Esophagus muscularis mucosa (tissue), 4 donors: ENCODE data around the gene IP6K3. TPM values are rescaled to one million over a fixed set of nuclear protein-coding genes. Genes with fewer than 3 reads are reported as not detected.
A peak's percentile ranks its signal among the peaks of the same experiment; 100 is the strongest.

Experiments
- DNase-seq: peaks from one replicate; pipeline ENCODE4 v3.0.0-alpha.2; 2017; ENCODE audit errors: extremely low spot score
- H3K27ac ChIP-seq, 4 donors: fragments of 200-600 bp; sonication (generic); replicated peaks in 1 of 4; 1 replicate in 3 of 4; 2 replicates in 1 of 4; pipeline ENCODE4 v1.5.1; 2016 to 2019; ENCODE audit warnings: mild to moderate bottlenecking in 1 of 4
- H3K27me3 ChIP-seq, 4 donors: fragments of 200-600 bp; sonication (generic); one replicate each; pipeline versions ENCODE4 v1.5.1 to v1.6.0; 2016 to 2019
- H3K36me3 ChIP-seq, 4 donors: fragments of 200-600 bp; sonication (generic); one replicate each; pipeline ENCODE4 v1.5.1; 2016 to 2019
- H3K4me1 ChIP-seq, 4 donors: fragments of 200-600 bp; sonication (generic); one replicate each; pipeline ENCODE4 v1.5.1; 2016 to 2019
- H3K4me3 ChIP-seq, 4 donors: fragments of 200-600 bp; sonication (generic); 1 replicate in 2 of 4; 2 replicates in 2 of 4; pipeline ENCODE4 v1.5.1; 2016 to 2019; ENCODE audit warnings: mild to moderate bottlenecking in 4 of 4, moderate library complexity in 1 of 4
- H3K9me3 ChIP-seq, 4 donors: fragments of 200-600 bp; sonication (generic); 1 replicate in 3 of 4; 2 replicates in 1 of 4; pipeline ENCODE4 v1.5.1; 2016 to 2019
- EP300 ChIP-seq: sonication (generic); formaldehyde crosslinking; IDR thresholded peaks from one replicate; pipeline ENCODE4 v1.6.1; 2017; ENCODE audit warnings: antibody characterized with exemption
- POLR2A ChIP-seq: fragments of 450-650 bp; IDR thresholded peaks from one replicate; pipeline ENCODE4 v1.6.1; 2017; ENCODE audit warnings: antibody characterized with exemption, moderate library complexity, mild to moderate bottlenecking, low read depth
- POLR2AphosphoS5 ChIP-seq, 2 donors: sonication (generic); formaldehyde crosslinking; IDR thresholded peaks; one replicate each; pipeline ENCODE4 v1.6.1; 2017; ENCODE audit warnings: antibody characterized with exemption in 2 of 2
- WGBS: methylation state at CpG from one replicate; pipeline ENCODE4 v1.1.5; 2018; 5-methylcytosine and 5-hydroxymethylcytosine counted together
- intact Hi-C: fragments of 100-400 bp; cut with DNase I; formaldehyde crosslinking; loops from one replicate; pipeline ENCODE4 v1.15.1; 2023
- total RNA-seq, 4 donors: library from RNA; depleted of rRNA; stranded (reverse); fragments of >200 nt; gene quantifications; one replicate each; pipeline versions ENCODE4 v1.1.0 to v1.2.1, GENCODE V29; 2016
- TF ChIP-seq, protein P1 (sequence below), 3 experiments: fragments of 200-600 bp in 2 of 3; fragments of 450-650 bp in 1 of 3; sonication (generic) in 2 of 3; IDR thresholded peaks; one replicate each; pipeline ENCODE4 v1.5.1; 2017 to 2019; ENCODE audit warnings: antibody characterized with exemption in 3 of 3, mild to moderate bottlenecking in 2 of 3, moderate library complexity in 1 of 3

The IP6K3 gene
- total RNA-seq, 4 donors from 2014 or later, result 1.2 to 2.8 (median 1.7) TPM

DNA sequence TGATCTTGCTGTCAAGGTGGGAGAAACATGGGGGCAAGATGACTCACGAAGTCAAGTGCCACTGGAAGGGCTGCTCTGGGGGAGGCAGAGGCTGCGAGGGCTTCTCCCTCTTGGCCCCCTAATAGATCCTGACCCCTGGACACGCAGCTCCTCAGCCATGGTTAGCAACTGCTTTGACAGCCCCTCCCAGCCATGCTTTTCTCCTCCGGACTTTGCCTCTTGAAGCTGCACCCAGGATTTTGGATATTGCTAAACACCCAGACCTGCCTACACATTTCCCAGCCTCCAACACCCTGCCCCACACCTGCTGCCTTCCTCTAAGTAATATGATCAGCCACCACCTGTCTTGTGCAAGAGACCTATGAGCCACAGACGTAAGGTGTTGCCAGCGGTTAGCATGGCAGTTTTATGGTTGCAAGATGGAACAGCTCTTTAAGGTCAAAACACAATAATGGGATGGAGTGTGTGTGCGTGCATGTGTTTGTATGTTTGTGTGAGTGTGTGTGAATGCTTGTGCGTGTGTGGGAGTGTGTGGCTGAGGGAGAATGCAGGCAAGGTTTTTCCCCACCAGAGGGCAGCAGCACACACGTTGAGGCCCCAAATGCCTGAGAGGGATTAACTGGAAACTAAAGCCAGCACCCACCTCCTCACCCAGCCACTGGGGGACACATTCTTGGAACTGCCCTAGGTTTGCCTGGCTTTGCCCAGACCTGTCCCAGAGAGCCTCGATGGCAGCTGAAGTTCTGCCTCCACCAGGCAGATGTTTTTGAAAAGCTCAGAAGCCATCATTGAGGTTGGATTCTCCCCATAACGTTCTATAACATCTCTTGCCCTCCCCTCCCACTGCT lies 2.5 kb downstream of the IP6K3 start:
- Histone ChIP-seq H3K27me3 (peaks cover 0 to 50% (median 0%) of the 10 kb centered on the region in 4 donors), H3K36me3 (peaks cover 0 to under 1% (median 0%) of the 10 kb centered on the region in 4 donors), H3K9me3 (no peaks in the 10 kb centered on the region), H3K4me1 (peaks cover 0 to 20% (median 11%) of the 10 kb centered on the region in 4 donors), H3K27ac (peak overlapping the region in 1 of 4 donors; percentile 2), H3K4me3 (peak overlapping the region in 2 of 4 donors; percentile 4 to 5)
- WGBS, result 32% methylated on average over 11 of the region's 11 CpGs
- TF ChIP-seq POLR2AphosphoS5 (IDR thresholded peaks at IDR 0.05), result no peak
- TF ChIP-seq, protein P1, sequence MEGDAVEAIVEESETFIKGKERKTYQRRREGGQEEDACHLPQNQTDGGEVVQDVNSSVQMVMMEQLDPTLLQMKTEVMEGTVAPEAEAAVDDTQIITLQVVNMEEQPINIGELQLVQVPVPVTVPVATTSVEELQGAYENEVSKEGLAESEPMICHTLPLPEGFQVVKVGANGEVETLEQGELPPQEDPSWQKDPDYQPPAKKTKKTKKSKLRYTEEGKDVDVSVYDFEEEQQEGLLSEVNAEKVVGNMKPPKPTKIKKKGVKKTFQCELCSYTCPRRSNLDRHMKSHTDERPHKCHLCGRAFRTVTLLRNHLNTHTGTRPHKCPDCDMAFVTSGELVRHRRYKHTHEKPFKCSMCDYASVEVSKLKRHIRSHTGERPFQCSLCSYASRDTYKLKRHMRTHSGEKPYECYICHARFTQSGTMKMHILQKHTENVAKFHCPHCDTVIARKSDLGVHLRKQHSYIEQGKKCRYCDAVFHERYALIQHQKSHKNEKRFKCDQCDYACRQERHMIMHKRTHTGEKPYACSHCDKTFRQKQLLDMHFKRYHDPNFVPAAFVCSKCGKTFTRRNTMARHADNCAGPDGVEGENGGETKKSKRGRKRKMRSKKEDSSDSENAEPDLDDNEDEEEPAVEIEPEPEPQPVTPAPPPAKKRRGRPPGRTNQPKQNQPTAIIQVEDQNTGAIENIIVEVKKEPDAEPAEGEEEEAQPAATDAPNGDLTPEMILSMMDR (IDR thresholded peaks at IDR 0.05), result peak; percentile 76 to 96 (median 84)
- TF ChIP-seq EP300, result no peak
- peak; percentile 15 for TF ChIP-seq POLR2A
- intact Hi-C loops, result loop anchor here (5.0 kb wide), 1 partner anchor 408 kb away; no protein-coding TSS in a partner anchor
- no peak for DNase-seq

DNA sequence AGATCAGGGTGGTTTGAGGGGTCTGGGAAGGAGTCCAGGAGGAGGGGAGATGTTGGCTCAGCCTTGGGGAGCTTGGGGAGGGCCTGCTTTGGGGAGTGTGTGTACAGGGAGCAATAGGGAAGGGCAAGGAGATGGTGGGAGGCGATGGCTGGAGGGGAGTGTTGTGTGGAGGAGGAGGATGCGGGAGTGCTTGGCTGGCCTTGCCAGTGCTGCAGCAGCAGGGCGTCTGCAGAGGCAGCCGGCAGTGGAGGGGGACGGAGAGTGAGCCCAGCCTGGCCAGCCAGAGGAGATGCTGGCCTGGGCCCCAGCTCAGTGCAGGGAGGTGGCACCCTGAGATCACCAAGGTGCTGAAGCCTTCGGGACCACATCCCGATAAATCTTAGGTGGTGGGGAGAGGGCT lies 3.9 kb downstream of the IP6K3 start:
- no peak for TF ChIP-seq POLR2AphosphoS5 (IDR thresholded peaks at IDR 0.05)
- no peak for TF ChIP-seq POLR2A
- TF ChIP-seq, protein P1 (IDR thresholded peaks at IDR 0.05), result no peak
- TF ChIP-seq EP300, result no peak
- Histone ChIP-seq H3K4me1 (peaks cover 0 to 20% (median 16%) of the 10 kb centered on the region in 4 donors), H3K27ac (no peak overlapping the region), H3K27me3 (peaks cover 0 to 50% (median 0%) of the 10 kb centered on the region in 4 donors), H3K36me3 (peaks cover 0 to 13% (median 0%) of the 10 kb centered on the region in 4 donors), H3K9me3 (no peaks in the 10 kb centered on the region), H3K4me3 (no peak overlapping the region)
- intact Hi-C loops, result loop anchor here (5.0 kb wide), 1 partner anchor 409 kb away; no protein-coding TSS in a partner anchor
- DNase-seq, result no peak
- WGBS, result 60% methylated on average over 7 of the region's 7 CpGs

DNA sequence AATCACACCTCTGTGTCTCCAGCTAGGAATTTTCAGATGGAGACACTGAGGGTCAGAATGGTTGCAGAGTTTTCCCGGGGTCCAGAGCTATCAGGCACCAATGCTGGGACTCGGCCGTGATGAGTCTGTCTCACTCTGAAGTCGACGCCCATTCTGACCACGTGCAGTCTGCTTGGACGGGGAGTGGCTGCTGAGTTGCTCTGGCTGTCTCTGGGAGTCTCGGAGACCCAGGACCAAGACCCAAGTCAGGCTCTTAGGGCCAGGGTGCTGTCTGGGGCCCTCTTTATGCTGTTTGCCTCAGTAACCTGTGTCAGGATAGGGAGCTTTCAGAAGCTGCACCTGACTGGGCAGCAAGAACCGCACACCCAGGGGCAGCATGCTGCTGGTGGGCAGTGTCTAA lies 4.6 kb downstream of the IP6K3 start:
- H3K9me3 ChIP-seq, result no peaks in the 10 kb centered on the region
- no peak overlapping the region for H3K27ac ChIP-seq

DNA sequence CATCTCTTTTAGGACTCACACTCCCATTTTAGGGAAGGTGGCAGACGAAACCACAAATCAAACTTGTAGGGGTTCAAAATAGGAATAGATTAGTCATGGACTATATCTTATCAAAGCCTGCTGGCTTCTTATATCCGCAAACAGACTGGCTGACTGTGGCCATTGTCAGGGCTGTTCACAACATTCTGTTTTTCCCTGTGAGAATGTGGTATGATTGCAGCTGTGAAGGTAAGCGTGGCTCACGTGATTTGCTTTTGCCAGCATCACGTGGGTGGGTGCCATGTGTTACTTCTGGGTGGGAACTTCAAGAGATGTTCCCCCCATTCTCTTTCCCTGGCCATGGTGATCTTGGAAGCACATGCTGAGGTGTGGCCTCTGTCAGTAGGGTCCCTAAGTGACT lies 5.9 kb downstream of the IP6K3 start:
- peaks cover 0 to 17% (median 0%) of the 10 kb centered on the region in 4 donors for H3K36me3 ChIP-seq
- TF ChIP-seq POLR2AphosphoS5 (IDR thresholded peaks at IDR 0.05), result no peak
- TF ChIP-seq POLR2A, result no peak
- TF ChIP-seq EP300, result no peak
- TF ChIP-seq, protein P1 (IDR thresholded peaks at IDR 0.05), result no peak
- DNase-seq, result no peak
- 87% methylated on average over 5 of the region's 5 CpGs for WGBS
- H3K4me3 ChIP-seq, result no peak overlapping the region
- H3K27me3 ChIP-seq, result peaks cover 0 to 38% (median 0%) of the 10 kb centered on the region in 4 donors
- no peak overlapping the region for H3K27ac ChIP-seq
- intact Hi-C loops, result loop anchor here (5.0 kb wide), 1 partner anchor 412 kb away; no protein-coding TSS in a partner anchor
- H3K4me1 ChIP-seq, result peaks cover 0 to 23% (median 10%) of the 10 kb centered on the region in 4 donors
- H3K9me3 ChIP-seq, result no peaks in the 10 kb centered on the region

More for the DNA sequence above, 4.6 kb downstream of the IP6K3 start:
- peaks cover 0 to 50% (median 0%) of the 10 kb centered on the region in 4 donors for H3K27me3 ChIP-seq
- WGBS, result 69% methylated on average over 9 of the region's 9 CpGs
- TF ChIP-seq, protein P1 (IDR thresholded peaks at IDR 0.05), result no peak
- no peak for TF ChIP-seq EP300
- no peak for TF ChIP-seq POLR2A
- TF ChIP-seq POLR2AphosphoS5 (IDR thresholded peaks at IDR 0.05), result no peak
- intact Hi-C loops, result loop anchor here (5.0 kb wide), 1 partner anchor 410 kb away; no protein-coding TSS in a partner anchor
- H3K4me1 ChIP-seq, result peaks cover 0 to 18% (median 16%) of the 10 kb centered on the region in 4 donors
- H3K4me3 ChIP-seq, result no peak overlapping the region
- H3K36me3 ChIP-seq, result peaks cover 0 to 13% (median 0%) of the 10 kb centered on the region in 4 donors
- DNase-seq, result no peak
